Measurements from ENCODE around the gene PRKAR1B.
"Not testable (repeated sequence)": the region's sequence is repeated elsewhere in the genome, so short reads cannot be mapped to it uniquely, and the experiment has no call there.

Gene PRKAR1B

GRCh38 chr7:756928-757560 lies 30.0 kb upstream of the PRKAR1B start:
- DNase-seq, result no peak

- DNase-seq, result no peak
Observed at GRCh38 chr7:756231-756927, 29.3 kb upstream of the PRKAR1B start.

- DNase-seq, result no peak
Observed at GRCh38 chr7:755413-755805, 28.3 kb upstream of the PRKAR1B start.

- DNase-seq, result no peak
Observed at GRCh38 chr7:754531-755412, 27.7 kb upstream of the PRKAR1B start.

GRCh38 chr7:753190-753589 lies 26.1 kb upstream of the PRKAR1B start:
- no peak for DNase-seq

- DNase-seq, result not testable (repeated sequence)
Observed at GRCh38 chr7:752256-752655, 25.2 kb upstream of the PRKAR1B start.

- DNase-seq, result no peak
Observed at GRCh38 chr7:751826-752225, 24.7 kb upstream of the PRKAR1B start.

- no peak for DNase-seq
Observed at GRCh38 chr7:750111-750905, 23.2 kb upstream of the PRKAR1B start.

GRCh38 chr7:749140-749551 lies 22.1 kb upstream of the PRKAR1B start:
- DNase-seq, result no peak

- no peak for DNase-seq
Observed at GRCh38 chr7:748446-748845, 21.4 kb upstream of the PRKAR1B start.

GRCh38 chr7:747186-747585 lies 20.1 kb upstream of the PRKAR1B start:
- no peak for DNase-seq

GRCh38 chr7:746155-747061 lies 19.3 kb upstream of the PRKAR1B start:
- DNase-seq, result no peak

GRCh38 chr7:745431-746154 lies 18.5 kb upstream of the PRKAR1B start:
- DNase-seq, result no peak

GRCh38 chr7:744854-745430 lies 17.9 kb upstream of the PRKAR1B start:
- no peak for DNase-seq

- not testable (repeated sequence) for DNase-seq
Observed at GRCh38 chr7:744128-744520, 17.0 kb upstream of the PRKAR1B start.

- not testable (repeated sequence) for DNase-seq
Observed at GRCh38 chr7:743341-744127, 16.5 kb upstream of the PRKAR1B start.

GRCh38 chr7:742791-743190 lies 15.7 kb upstream of the PRKAR1B start:
- DNase-seq, result no peak

- DNase-seq, result no peak
Observed at GRCh38 chr7:741850-742249, 14.8 kb upstream of the PRKAR1B start.

- DNase-seq, result no peak
Observed at GRCh38 chr7:741191-741671, 14.2 kb upstream of the PRKAR1B start.

All from fibroblast of skin of back (primary cell).